NOMO-1 treated with dmso at 0.1 percent for 144 hours (cell line): ENCODE results near the gene GMPPA.

ENCODE experiments used
- DNase-seq: peaks from one replicate; lab custom pipeline; 2025; ENCODE audit not compliant: unreplicated experiment; lab: John Stamatoyannopoulos, UW

The GMPPA gene

GRCh38 chr2:219467736-219468075, 31.0 kb upstream of the GMPPA start:
- no peak for DNase-seq

GRCh38 chr2:219468410-219469185, 30.1 kb upstream of the GMPPA start:
- no peak for DNase-seq

GRCh38 chr2:219469186-219469724, 29.4 kb upstream of the GMPPA start:
- DNase-seq: no peak

- DNase-seq: no peak
Measured at GRCh38 chr2:219470429-219470828, 28.3 kb upstream of the GMPPA start.

- DNase-seq: no peak
Measured at GRCh38 chr2:219471476-219472371, 27.0 kb upstream of the GMPPA start.

GRCh38 chr2:219472629-219473187, 26.0 kb upstream of the GMPPA start:
- DNase-seq: no peak

GRCh38 chr2:219473511-219473910, 25.2 kb upstream of the GMPPA start:
- DNase-seq: no peak

- DNase-seq: no peak
Measured at GRCh38 chr2:219474285-219475060, 24.2 kb upstream of the GMPPA start.

GRCh38 chr2:219475278-219475677, 23.4 kb upstream of the GMPPA start:
- no peak for DNase-seq

GRCh38 chr2:219475697-219476651, 22.7 kb upstream of the GMPPA start:
- no peak for DNase-seq

- DNase-seq: no peak
Measured at GRCh38 chr2:219476652-219477151, 22.0 kb upstream of the GMPPA start.

- no peak for DNase-seq
Measured at GRCh38 chr2:219477179-219477578, 21.5 kb upstream of the GMPPA start.

- no peak for DNase-seq
Measured at GRCh38 chr2:219477815-219478214, 20.9 kb upstream of the GMPPA start.

GRCh38 chr2:219478916-219479315, 19.8 kb upstream of the GMPPA start:
- no peak for DNase-seq

GRCh38 chr2:219480004-219480403, 18.7 kb upstream of the GMPPA start:
- no peak for DNase-seq

GRCh38 chr2:219482674-219483405, 15.9 kb upstream of the GMPPA start:
- no peak for DNase-seq

GRCh38 chr2:219483451-219484342, 15.0 kb upstream of the GMPPA start:
- no peak for DNase-seq
